B cell (primary cell): ENCODE data around the gene STX8. TPM values are rescaled to one million over a fixed set of nuclear protein-coding genes. Genes with fewer than 3 reads are reported as not detected.

Experiments used
- ATAC-seq: fragments of 200-7000 bp; cut with Tn5 transposase; one replicate; pipeline ENCODE4 v1.10.0; 2021; ENCODE audit warnings: low read depth, mild to moderate bottlenecking, moderate number of reproducible peaks, moderate library complexity
- CTCF ChIA-PET: fragments of 350-600 bp; sonication (Branson Sonifier 250); formaldehyde crosslinking; loops from one replicate; lab custom pipeline; 2021; ENCODE audit warnings: antibody characterized with exemption, inconsistent platforms; lab: Charles Lee
- POLR2A ChIA-PET: fragments of 350-600 bp; sonication (Branson Sonifier 250); formaldehyde crosslinking; loops from one replicate; lab custom pipeline; 2021; ENCODE audit warnings: antibody characterized with exemption; lab: Charles Lee
- DNase-seq: peaks from one replicate; pipeline ENCODE4 v3.0.0; 2013
- H2AFZ ChIP-seq: 2 replicates; pipeline ENCODE4 v1.6.1; 2012; ENCODE audit warnings: mild to moderate bottlenecking, low read depth, low read length; ENCODE audit not compliant: insufficient read depth, poor library complexity, severe bottlenecking
- H3K27ac ChIP-seq, 2 donors: 1 replicate in 1 of 2; 2 replicates in 1 of 2; pipeline ENCODE4 v1.5.1; 2012 to 2013; ENCODE audit warnings: low read length in 2 of 2, mild to moderate bottlenecking in 2 of 2, moderate library complexity in 1 of 2
- H3K27me3 ChIP-seq, 4 experiments: fragments of 200-600 bp in 1 of 4; sonication (generic) in 1 of 4; replicated peaks in 1 of 4; 1 replicate in 2 of 4; 2 replicates in 2 of 4; pipeline versions ENCODE4 v1.6.1 to v1.7.0; 2013 to 2016; ENCODE audit warnings: low read length in 3 of 4, mild to moderate bottlenecking in 2 of 4, mixed read lengths in 1 of 4, moderate library complexity in 1 of 4; ENCODE audit not compliant: insufficient read depth in 4 of 4, control insufficient read depth in 3 of 4; ENCODE audit errors: control extremely low read depth in 1 of 4
- H3K36me3 ChIP-seq, 2 experiments: replicated peaks in 1 of 2; 1 replicate in 1 of 2; 2 replicates in 1 of 2; pipeline versions ENCODE4 v1.6.1 to v1.7.1; 2013; ENCODE audit warnings: low read length in 1 of 2; ENCODE audit not compliant: insufficient read depth in 2 of 2, control insufficient read depth in 1 of 2; ENCODE audit errors: control extremely low read depth in 1 of 2, extremely low read depth in 1 of 2
- H3K4me1 ChIP-seq, 2 donors: fragments of 200-600 bp in 1 of 2; sonication (generic) in 1 of 2; 1 replicate in 1 of 2; 2 replicates in 1 of 2; pipeline versions ENCODE4 v1.5.1 to v1.6.1; 2013 to 2017; ENCODE audit warnings: low read length in 2 of 2; ENCODE audit not compliant: control insufficient read depth in 2 of 2, insufficient read depth in 2 of 2
- H3K4me2 ChIP-seq: replicated peaks from 2 replicates; pipeline ENCODE3; 2012; ENCODE audit warnings: mild to moderate bottlenecking, low read depth, low read length; ENCODE audit not compliant: poor library complexity, severe bottlenecking
- H3K4me3 ChIP-seq, 5 experiments: fragments of 200-600 bp in 1 of 5; sonication (generic) in 1 of 5; 1 replicate in 3 of 5; 2 replicates in 2 of 5; pipeline versions ENCODE4 v1.5.1 to v1.7.0; 2011 to 2016; ENCODE audit warnings: low read length in 4 of 5, mild to moderate bottlenecking in 4 of 5, low read depth in 2 of 5, control low read depth in 1 of 5, moderate library complexity in 1 of 5; ENCODE audit not compliant: insufficient read depth in 1 of 5; ENCODE audit errors: control extremely low read depth in 1 of 5, extremely low read depth in 1 of 5
- H3K79me2 ChIP-seq: fragments of 200-600 bp; sonication (generic); one replicate; pipeline ENCODE4 v1.6.0; 2016; ENCODE audit warnings: low read length; ENCODE audit not compliant: control insufficient read depth, insufficient read depth
- H3K9ac ChIP-seq: fragments of 200-600 bp; sonication (generic); 2 replicates; pipeline ENCODE4 v1.6.1; 2017; ENCODE audit warnings: mild to moderate bottlenecking, low read length, moderate library complexity
- H3K9me3 ChIP-seq, 3 donors: one replicate each; pipeline versions ENCODE4 v1.6.1 to v1.7.1; 2013; ENCODE audit warnings: low read length in 2 of 3; ENCODE audit not compliant: control insufficient read depth in 2 of 3, insufficient read depth in 1 of 3; ENCODE audit errors: control extremely low read depth in 1 of 3
- H4K20me1 ChIP-seq: 2 replicates; pipeline ENCODE4 v1.6.0; 2012; ENCODE audit warnings: mild to moderate bottlenecking, low read length; ENCODE audit not compliant: insufficient read depth, control insufficient read depth, poor library complexity, severe bottlenecking
- H3K27ac Mint-ChIP-seq: one replicate; pipeline ENCODE4 v1.8.0; 2021; ENCODE audit warnings: mixed read lengths
- H3K27me3 Mint-ChIP-seq: one replicate; pipeline ENCODE4 v1.8.0; 2021; ENCODE audit warnings: mixed read lengths
- H3K4me1 Mint-ChIP-seq: one replicate; pipeline ENCODE4 v1.8.0; 2021; ENCODE audit warnings: mixed read lengths
- H3K4me3 Mint-ChIP-seq: one replicate; pipeline ENCODE4 v1.8.0; 2021; ENCODE audit warnings: mixed read lengths
- H3K9me3 Mint-ChIP-seq: one replicate; pipeline ENCODE4 v1.8.0; 2022; ENCODE audit warnings: mixed read lengths; ENCODE audit not compliant: insufficient read depth
- CTCF ChIP-seq: fragments of 200-600 bp; IDR thresholded peaks from one replicate; pipeline ENCODE4 v1.8.0; 2022; ENCODE audit warnings: antibody characterized with exemption, mild to moderate bottlenecking
- EZH2 ChIP-seq: IDR thresholded peaks from 2 replicates; pipeline ENCODE4 v1.6.1; 2012; ENCODE audit warnings: borderline replicate concordance, low read depth, mild to moderate bottlenecking, moderate library complexity, low read length; ENCODE audit not compliant: insufficient read depth, poor library complexity, severe bottlenecking
- WGBS: methylation state at CpG from one replicate; pipeline ENCODE4 v1.1.5; 2013; ENCODE audit warnings: missing lambda C conversion rate; ENCODE audit not compliant: insufficient coverage; 5-methylcytosine and 5-hydroxymethylcytosine counted together
- intact Hi-C: fragments of 100-400 bp; cut with micrococcal nuclease; formaldehyde crosslinking; loops from one replicate; pipeline ENCODE4 v1.10.0; 2022
- polyA plus RNA-seq: library from polyadenylated mRNA; depleted of rRNA; stranded (reverse); fragments of >200 nt; gene quantifications from 2 replicates; pipeline ENCODE4 v1.2.3, GENCODE V29; 2012
- total RNA-seq, 2 donors: library from RNA; stranded (reverse); fragments of 120-200 nt in 1 of 2; gene quantifications; 1 replicate in 1 of 2; 2 replicates in 1 of 2; pipeline versions ENCODE4 v1.2.3 to v1.2.4, GENCODE V29; 2013 to 2022

Gene STX8
- total and polyA plus RNA-seq, 2 donors (not counting 1 experiment from before 2014, with no cell fraction given) = 35.8 to 61.5 TPM

- WGBS = 48% methylated on average over 4 of the region's 7 CpGs
- H3K4me2 ChIP-seq = no peak overlapping the region
- TF ChIP-seq CTCF = no peak
- Mint-ChIP-seq H3K9me3 (no peaks in the 10 kb centered on the region), H3K4me1 (peaks cover 20% of the 10 kb centered on the region), H3K27me3 (no peaks in the 10 kb centered on the region), H3K27ac (no peak overlapping the region), H3K4me3 (no peak overlapping the region)
- POLR2A ChIA-PET = no interaction called here
- H4K20me1 ChIP-seq = no peaks in the 10 kb centered on the region
- H3K9me3 ChIP-seq = no peaks in the 10 kb centered on the region
- ATAC-seq = no peak
- no peak for DNase-seq
- peaks cover 12% of the 10 kb centered on the region for H3K79me2 ChIP-seq
- H3K27me3 ChIP-seq = no peaks in the 10 kb centered on the region
- no peak overlapping the region for H3K9ac ChIP-seq
- no peak overlapping the region for H3K27ac ChIP-seq
- intact Hi-C loops = no loop called here
- no peak overlapping the region for H3K4me3 ChIP-seq
- CTCF ChIA-PET = no interaction called here
- H2AFZ ChIP-seq = no peak overlapping the region
- no peaks in the 10 kb centered on the region for H3K36me3 ChIP-seq
- H3K4me1 ChIP-seq = peaks cover 12 to 13% of the 10 kb centered on the region in 2 donors
Measured at GRCh38 chr17:9286434-9286833, 289.2 kb downstream of the STX8 start.

GRCh38 chr17:9285602-9286427 is 289.8 kb downstream of the STX8 start:
- Mint-ChIP-seq H3K9me3 (no peaks in the 10 kb centered on the region), H3K4me3 (no peak overlapping the region), H3K27me3 (no peaks in the 10 kb centered on the region), H3K27ac (no peak overlapping the region), H3K4me1 (peaks cover 20% of the 10 kb centered on the region)
- ATAC-seq = no peak
- WGBS = 96% methylated on average over 5 of the region's 14 CpGs
- POLR2A ChIA-PET = no interaction called here
- no peaks in the 10 kb centered on the region for H4K20me1 ChIP-seq
- no peak overlapping the region for H2AFZ ChIP-seq
- CTCF ChIA-PET = no interaction called here
- H3K9ac ChIP-seq = no peak overlapping the region
- no peak overlapping the region for H3K27ac ChIP-seq
- no peak for DNase-seq
- intact Hi-C loops = no loop called here
- peaks cover 12 to 13% of the 10 kb centered on the region in 2 donors for H3K4me1 ChIP-seq
- H3K9me3 ChIP-seq = no peaks in the 10 kb centered on the region
- peaks cover 12% of the 10 kb centered on the region for H3K79me2 ChIP-seq
- H3K4me2 ChIP-seq = no peak overlapping the region
- no peaks in the 10 kb centered on the region for H3K27me3 ChIP-seq
- no peak overlapping the region for H3K4me3 ChIP-seq
- TF ChIP-seq EZH2 = no peak
- TF ChIP-seq CTCF = no peak
- H3K36me3 ChIP-seq = no peaks in the 10 kb centered on the region
